NOMO-1 treated with dmso at 0.1 percent for 144 hours (cell line): ENCODE measurements around the gene CDYL2.
"Not testable (repeated sequence)": the region's sequence is repeated elsewhere in the genome, so short reads cannot be mapped to it uniquely, and the experiment has no call there.

Experiments
- DNase-seq: peaks from one replicate; lab custom pipeline; 2025; ENCODE audit not compliant: unreplicated experiment; lab: John Stamatoyannopoulos, UW

CDYL2 gene

DNA sequence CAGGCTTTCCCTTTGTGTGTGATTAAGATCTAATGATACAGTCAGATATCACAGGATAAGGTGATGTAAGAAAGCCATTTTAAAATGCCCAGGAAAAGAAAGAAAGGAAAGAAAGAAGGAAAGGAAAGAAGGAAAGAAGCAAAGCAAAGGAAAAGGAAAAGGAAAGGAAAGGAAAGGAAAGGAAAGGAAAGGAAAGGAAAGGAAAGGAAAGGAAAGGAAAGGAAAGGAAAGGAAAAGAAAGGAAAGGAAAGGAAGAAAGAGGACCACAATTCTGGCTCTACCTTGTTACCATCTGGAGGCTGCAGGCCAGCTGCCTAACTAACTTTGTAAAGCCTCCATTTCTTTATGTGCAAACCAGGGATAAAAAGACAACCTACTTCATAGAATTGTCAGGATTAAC, 132.0 kb downstream of the CDYL2 start:
- no peak for DNase-seq

DNA sequence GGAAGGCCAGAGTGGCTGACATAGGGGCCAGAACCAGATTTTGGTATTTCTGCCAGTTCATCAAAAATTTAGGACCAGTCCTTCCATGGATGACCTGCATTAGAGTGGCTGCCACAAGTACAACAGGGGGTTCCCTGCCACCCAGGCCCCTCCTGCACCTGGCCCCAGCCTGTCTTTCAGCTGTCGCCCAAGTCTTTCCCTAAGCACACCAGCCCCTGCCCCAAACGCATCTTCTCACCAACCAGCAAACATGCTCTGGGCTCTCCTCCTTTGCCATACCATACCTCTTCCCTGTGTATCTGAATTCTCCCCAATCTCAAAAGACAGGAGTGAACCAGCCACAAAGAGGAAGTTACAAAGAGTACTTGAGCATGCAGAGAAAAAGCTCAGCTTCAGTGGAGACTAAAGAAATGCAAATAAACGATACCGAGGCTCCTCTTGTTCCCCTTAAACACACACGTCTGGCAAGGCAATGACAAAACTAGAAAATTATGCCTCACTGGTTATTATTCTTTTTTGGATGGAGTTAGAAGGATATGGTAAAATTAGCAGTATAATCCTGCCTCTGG, 133.0 kb downstream of the CDYL2 start:
- DNase-seq: peak; percentile 52

DNA sequence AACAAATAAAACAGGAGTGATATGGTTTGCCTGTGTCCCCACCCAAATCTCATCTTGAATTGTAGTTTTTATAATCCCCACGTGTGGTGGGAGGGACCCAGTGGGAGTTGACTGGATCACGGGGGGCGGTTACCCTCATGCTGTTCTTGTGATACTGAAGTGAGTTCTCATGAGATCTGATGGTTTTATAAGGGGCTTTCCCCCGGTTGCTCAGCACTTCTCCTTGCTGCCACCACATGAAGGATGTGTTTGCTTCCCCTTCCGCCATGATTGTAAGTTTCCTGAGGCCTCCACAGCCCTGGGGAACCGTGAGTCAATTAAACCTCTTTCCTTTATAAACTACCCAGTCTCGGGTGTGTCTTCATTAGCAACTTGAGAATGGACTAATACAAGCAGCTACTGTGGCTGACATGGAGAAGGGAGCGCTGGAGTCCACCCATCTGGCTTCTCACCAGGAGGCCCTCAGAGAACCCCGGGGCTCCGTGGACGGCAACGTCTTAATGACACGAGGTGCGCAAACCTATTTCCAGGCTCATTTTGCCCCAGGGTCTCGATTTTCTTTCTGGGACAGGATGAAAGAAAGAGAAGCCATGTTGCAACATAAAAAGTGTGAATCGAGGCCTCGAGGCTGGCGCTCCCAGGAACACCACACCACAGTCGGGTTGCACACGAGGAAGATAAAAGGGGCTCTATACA, 134.1 kb downstream of the CDYL2 start:
- no peak for DNase-seq

DNA sequence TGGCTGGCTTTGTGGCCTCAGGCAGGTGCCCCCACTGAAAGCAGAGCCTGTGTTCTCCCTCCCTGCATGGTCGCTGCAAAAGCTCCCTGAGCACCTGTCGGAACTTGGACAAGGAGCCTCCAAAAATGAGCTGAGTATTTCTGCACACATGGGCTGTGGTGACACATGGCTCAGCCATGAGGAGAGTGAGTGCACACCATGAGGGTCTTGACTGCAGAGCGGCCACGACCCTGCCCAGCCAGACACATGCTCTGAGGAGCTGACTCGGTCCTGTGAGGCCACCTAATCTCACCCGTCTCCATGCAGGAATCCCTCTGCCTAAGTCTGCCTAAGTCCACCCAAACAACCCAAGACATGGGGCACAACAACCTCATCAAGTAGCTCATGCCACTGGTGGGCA, 134.7 kb downstream of the CDYL2 start:
- no peak for DNase-seq

DNA sequence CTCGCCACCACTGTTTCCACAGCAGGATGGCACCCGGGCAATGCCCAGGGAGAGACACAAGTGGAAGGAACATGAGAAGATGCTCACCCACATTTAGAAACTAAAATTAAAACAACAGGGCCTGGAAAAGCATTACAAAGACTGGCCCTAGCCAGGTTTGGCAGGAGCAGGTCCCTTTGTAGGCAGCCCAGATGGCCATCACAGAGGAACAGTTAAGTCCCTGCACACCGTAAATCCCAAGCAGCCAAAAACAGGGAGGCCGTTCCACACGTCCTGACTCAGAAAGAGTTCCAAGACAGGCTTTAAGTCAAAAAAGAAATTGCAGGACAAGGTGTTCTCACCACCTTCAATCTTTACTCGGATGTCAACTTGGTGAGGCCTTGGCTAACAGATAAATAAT, 136.5 kb downstream of the CDYL2 start:
- no peak for DNase-seq

DNA sequence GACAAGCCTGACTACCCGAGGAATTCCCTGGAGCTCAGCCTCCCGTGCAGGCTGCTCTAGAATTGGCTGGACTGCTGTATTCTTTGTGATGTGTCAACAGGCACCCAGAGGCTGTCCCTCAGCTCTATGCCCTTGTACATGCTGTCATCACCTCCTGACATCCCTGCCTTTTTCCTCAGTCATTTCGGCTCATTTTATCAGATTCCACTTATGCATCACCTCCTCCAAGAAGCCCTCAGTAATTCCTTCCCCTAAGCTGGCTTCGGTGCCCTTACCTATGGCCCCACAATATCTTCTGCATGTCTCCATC, 137.2 kb downstream of the CDYL2 start:
- no peak for DNase-seq

DNA sequence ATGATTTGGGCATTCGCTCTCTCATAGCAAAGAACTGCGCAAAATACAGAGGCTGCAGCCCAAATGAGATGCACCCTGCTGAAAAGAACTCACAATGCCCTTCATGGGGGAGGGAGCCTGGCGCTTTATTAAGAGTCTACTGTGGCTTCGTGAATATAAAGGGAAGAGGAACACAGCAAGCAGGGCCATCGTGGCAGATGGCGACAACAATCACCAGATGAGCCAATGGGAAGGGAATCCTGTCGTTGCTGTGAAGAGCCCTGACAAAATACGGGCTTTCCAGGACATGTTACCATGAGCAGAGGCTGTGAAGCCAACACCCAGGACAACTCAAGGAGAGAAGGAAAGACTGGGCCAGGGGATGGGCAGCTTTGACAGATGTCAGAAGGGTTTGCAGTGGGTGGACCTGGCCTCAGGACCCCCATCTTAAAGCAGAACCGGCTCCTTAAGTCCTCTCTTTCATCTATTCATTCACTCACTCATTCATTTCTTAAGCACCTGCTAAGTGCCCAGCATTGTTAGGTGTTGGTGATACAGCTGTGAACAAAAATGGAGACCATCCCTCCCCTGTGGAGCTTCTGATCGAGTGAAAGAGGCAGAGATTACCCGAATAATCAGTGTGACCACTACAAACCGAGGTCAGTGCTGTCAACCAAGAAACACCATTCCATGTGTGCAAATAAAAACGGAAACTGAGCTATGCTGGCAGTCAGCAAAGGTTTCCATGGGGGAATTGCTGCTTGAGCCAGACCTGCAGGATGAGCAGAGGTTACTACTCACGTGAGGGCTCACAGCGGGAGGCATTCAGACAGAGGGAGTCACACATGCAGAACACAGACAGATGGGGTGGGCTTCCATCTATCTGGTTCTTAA, 137.8 kb downstream of the CDYL2 start:
- no peak for DNase-seq

DNA sequence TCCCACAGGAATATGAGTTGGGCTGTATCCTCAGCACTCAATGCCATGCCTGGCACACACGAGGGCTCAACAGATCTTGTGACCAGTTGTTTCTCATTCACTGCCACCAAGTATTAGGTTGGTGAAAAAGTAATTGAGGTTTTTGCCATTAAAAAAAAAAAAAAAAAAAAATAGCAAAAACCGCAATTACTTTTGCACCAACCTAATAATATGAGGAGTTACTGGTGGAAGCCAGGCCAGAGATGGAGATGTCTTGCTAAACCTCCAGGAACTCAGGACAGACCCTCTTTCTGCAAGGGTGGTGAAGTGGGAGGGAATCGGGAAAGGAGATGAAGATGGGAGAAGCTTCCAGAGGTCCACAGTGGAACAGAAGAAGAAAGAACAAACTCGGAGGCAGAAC, 139.0 kb downstream of the CDYL2 start:
- no peak for DNase-seq

DNA sequence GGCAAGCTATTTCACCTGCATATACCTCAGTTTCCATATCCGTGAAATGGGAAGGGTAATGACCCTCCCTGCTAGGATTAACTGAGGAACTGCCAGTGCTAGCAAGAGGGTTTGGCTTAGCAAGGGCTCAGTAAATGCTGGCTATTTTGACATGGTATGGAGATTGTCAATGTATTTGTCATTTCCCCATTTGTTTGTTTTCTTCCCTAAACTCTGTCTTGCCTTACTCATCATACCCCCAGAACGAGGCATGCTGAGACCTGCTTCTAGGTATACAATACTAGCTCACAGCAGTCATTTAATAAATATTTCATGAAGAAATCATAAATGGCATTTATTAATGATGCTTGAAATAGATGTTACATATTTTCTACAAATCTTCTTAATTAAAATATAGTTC, 139.6 kb downstream of the CDYL2 start:
- DNase-seq: no peak

DNA sequence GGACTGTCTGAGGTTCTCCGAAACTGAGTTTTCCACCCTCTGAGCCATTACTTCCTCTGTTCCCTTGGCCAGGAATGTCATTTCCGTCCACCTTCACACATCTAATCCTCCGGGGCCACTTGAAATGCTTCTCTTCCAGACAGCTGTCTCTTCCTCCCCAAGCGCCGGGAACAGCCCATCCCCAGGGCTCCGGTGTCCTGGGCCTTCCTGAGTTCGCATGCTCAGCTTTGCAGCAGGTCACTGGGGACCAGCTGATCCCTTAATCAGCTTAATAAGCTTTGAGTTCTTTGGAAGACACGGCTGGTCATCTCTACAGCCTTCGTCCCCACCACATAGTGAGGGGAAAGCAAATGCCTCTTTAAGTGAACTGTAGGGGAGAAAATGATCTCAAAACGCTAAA, 140.2 kb downstream of the CDYL2 start:
- no peak for DNase-seq

DNA sequence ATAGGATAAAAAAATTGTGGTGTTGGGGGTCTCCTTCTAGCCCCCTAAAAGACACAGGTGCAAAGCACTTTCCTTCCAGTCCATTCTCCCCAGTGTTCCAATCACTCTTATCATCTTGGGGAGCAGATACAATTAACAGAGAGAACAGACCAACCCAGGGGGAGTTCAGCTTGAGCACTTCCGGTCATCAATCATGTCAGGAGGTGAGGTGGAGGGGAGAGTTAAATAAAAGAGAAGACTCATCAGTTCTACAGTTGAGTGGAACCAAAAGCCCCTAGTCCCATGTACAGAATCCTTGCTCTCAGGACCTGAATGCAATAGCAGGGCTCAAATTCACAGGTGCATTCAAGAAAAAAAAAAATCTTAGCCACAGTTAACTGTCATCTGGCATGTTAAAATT, 141.3 kb downstream of the CDYL2 start:
- DNase-seq: no peak

DNA sequence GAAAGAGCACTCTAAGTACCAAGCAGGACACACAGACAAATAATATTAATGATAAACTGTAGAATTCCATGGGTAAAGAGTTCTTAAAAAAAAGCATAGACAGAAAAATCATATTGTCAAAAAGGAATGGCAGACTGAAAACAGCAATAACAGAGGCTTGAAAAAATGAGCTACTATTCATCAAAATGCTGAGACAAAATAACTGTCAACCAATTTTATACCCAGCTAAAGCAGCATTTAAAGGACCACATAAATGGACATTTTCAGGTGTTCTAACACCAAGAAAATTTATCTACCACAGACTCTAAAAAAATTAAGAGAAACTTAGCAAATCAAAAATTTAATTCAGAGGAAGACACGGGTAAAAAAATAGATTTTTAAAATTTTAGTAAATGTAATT, 144.5 kb downstream of the CDYL2 start:
- no peak for DNase-seq

DNA sequence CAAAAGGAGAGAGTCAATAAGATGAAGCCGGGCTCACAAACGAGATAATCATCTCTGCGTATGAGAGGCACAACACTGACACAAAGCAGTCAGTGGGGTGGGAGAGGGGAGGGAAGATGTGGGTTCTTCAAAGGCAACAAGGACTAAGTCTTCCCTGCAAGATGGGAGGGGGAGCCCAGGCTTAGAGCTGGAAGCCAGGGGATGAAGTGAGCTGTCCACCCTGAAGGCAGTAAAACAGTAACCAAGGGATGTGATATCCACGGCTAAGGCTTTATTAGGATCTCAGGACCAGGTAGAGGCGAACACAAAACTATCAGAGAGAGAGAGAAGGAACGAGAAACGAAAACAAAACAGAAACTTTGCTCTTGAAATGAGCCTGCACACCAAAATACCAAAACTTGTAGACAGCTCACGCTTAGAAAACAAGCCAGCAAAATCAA, 147.7 kb downstream of the CDYL2 start:
- DNase-seq: no peak

DNA sequence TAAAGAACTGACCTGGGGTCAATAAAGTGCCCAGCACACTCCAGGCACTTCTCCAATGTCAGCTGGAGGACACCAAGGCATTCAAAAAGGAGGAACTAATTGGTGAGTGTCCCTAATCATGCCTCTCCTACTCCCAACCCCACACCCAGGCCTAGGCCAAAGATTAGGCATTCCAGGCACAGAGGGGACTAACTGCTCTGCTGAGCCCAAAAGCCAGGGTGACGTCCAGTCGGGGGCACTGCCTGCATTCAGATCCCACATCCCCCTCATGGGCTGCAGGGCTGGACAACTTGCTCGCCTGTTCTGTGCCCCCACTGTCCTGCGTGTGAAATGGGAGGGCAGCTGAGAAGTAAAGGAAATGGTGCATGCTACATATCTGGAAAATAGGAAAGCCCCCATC, 148.2 kb downstream of the CDYL2 start:
- DNase-seq: no peak

DNA sequence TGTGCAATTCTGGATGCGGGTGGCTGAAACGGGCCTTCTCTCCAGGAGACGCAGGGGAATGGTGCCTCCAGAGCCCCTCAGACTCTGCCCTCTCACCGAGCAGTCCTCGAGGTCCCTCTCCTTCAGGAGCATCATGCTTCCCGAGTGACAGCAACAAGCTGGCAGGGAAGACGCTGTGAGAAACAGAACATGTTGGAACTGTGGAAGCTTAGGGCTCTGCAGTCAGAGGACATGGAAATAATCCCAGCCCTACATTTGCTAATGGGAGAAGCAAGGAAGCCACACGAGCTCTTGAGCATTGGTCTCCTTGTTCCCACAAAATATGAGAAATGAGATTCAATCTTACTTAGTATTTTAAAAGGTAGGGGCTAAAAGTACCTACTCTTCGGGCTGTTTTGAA, 148.6 kb downstream of the CDYL2 start:
- no peak for DNase-seq

DNA sequence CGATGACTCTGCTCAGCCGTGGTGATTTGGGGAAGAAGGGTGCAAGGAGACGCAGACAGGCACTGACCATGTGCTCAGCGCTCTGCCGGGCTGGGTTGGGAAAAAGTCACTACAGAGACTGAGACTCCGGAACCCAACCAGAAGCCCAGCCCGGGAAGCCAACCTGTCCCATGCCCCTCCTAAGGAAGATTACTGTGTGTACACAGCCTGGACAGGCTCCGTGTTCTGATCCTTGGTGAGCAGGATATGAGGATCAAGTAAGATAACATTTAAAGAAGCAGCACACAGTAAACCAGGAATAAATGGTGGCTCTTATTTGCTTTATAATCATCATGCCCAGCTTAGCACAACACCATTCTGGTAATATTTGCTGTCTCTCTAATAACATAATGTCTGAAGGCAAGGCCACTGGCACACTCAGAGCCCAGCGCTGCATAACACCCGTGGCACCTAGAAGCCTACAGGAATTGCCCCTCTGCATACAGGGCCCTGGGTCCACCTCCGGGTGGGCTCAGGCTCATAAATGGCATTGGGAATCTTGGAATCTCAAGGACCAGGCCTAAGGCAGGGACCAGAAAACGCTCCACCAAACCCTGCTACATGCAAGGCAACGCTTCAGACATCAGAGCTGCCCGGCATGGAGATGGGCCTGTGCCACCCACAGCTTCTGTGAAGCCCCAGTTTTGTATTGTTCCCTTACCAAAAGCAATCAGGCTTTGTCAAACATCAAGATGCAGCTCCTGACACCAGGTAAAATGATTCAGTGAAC, 150.1 kb downstream of the CDYL2 start:
- no peak for DNase-seq

DNA sequence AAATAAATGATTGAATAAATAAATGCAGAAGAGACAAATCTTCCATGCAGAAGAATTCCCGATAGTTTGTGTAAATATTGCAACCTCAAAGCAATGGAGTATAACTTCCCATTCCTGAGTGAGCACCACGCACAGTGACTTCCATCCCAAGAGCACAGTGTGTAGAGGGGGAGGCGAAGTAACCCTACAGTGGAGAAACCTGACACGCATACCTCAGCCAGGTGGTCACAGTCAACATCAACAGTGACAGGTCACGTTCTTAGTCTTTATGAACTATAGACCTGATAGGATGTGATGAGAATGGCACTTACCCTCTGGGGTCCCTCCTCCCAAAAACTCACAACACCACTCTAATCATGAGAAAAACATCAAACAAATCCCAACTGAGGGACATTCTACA, 152.0 kb downstream of the CDYL2 start:
- no peak for DNase-seq

DNA sequence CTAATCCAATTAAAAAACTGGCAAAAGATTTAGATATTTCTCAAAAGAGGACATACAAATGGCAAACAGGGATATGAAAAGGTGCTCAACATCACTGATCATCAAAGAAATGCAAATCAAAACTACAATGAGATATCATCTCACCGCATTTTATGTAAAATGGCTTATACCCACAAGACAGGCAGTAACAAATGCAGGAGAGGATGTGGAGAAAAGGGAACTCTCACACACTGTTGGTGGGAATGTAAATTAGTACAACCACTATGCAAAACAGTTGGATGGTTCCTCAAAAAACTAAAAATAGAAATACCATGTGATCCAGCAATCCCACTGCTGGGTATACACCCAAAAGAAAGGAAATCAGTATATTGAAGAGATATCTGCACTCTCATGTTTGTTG, 154.1 kb downstream of the CDYL2 start:
- DNase-seq: not testable (repeated sequence)

DNA sequence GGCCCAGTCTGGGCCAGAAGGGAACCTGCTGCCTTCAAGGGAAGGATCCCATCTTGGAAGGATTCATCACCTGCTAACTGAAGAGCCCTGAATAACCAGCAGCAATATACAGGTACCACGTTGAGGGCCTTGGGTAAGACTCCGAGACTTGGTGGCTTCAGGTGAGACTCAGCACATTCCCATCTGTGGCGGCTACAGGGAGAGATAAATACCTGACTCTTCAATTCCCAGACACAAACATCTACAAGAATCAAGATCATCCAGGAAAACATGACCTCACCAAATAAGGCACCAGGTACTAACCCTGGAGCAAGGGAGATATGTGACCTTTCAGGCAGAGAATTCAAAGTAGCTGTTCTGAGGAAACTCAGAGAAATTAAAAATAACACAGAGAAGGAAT, 164.1 kb downstream of the CDYL2 start:
- no peak for DNase-seq

DNA sequence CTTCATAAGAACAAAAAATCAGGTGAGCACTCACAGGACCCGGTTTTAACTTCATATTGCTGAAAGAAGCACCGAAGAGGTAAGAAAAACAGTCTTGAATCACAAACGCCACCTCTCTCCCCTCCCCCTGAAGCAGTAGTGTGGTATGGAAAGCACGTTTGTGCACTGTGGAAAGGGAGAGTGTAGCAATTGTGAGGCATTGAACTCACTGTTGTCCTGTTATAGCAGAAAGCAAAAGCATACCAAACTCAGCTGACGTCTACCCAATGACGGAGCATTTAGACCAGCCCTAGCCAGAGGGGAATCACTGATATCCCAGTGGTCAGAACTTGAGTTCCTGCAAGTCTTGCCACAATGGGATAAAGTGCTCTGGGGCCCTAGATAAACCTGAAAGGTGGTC, 164.8 kb downstream of the CDYL2 start:
- no peak for DNase-seq

DNA sequence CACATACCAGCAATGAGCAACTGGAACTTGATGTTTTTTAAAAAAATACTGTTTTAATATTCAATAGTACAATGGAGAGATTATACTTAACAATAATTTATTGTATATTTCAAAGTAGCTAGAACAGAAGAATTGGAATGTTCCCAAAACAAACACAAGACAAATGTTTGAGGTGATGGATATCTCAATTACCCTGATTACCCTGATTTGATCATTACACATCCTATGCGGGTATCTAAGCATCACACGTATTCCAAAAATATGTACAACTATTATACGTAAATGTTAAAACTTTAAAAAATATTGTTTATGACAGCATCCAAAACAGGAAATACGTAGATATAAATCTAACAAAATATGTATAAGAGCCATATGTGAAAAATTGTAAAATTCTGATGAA, 166.8 kb downstream of the CDYL2 start:
- DNase-seq: no peak

DNA sequence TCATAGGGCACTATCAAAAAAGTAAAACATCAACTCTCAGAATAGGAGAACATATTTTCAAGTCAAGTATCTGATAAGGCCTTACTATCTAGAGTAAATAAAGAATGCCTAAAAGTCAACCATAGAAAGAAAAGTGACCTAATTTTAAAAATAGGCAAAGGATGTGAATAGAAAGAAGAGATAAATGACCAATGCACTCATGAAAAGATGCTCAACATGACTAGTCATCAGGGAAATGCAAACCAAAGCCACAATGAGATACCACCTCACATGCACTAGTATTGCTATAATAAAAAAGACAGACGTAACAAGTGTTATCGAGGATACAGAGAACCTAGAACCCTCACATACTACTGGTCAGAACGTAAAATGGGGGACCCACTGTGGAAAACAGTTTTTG, 172.8 kb downstream of the CDYL2 start:
- no peak for DNase-seq
